HG02759 (cell line): ENCODE measurements around the gene LTB4R2.
"Not testable (repeated sequence)": the region's sequence is repeated elsewhere in the genome, so short reads cannot be mapped to it uniquely, and the experiment has no call there.

Source experiments
- ATAC-seq: cut with Tn5 transposase; IDR thresholded peaks from one replicate; pipeline ENCODE4 v1.9.1; 2021; ENCODE audit warnings: mild to moderate bottlenecking, moderate library complexity; ENCODE audit not compliant: unreplicated experiment

Gene LTB4R2

DNA sequence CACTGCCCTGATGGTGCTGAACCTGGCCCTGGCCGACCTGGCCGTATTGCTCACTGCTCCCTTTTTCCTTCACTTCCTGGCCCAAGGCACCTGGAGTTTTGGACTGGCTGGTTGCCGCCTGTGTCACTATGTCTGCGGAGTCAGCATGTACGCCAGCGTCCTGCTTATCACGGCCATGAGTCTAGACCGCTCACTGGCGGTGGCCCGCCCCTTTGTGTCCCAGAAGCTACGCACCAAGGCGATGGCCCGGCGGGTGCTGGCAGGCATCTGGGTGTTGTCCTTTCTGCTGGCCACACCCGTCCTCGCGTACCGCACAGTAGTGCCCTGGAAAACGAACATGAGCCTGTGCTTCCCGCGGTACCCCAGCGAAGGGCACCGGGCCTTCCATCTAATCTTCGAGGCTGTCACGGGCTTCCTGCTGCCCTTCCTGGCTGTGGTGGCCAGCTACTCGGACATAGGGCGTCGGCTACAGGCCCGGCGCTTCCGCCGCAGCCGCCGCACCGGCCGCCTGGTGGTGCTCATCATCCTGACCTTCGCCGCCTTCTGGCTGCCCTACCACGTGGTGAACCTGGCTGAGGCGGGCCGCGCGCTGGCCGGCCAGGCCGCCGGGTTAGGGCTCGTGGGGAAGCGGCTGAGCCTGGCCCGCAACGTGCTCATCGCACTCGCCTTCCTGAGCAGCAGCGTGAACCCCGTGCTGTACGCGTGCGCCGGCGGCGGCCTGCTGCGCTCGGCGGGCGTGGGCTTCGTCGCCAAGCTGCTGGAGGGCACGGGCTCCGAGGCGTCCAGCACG is 6.1 kb downstream of the LTB4R2 start:
- ATAC-seq = no peak

DNA sequence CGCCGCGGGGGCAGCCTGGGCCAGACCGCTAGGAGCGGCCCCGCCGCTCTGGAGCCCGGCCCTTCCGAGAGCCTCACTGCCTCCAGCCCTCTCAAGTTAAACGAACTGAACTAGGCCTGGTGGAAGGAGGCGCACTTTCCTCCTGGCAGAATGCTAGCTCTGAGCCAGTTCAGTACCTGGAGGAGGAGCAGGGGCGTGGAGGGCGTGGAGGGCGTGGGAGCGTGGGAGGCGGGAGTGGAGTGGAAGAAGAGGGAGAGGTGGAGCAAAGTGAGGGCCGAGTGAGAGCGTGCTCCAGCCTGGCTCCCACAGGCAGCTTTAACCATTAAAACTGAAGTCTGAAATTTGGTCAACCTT is 6.6 kb downstream of the LTB4R2 start:
- ATAC-seq = no peak

DNA sequence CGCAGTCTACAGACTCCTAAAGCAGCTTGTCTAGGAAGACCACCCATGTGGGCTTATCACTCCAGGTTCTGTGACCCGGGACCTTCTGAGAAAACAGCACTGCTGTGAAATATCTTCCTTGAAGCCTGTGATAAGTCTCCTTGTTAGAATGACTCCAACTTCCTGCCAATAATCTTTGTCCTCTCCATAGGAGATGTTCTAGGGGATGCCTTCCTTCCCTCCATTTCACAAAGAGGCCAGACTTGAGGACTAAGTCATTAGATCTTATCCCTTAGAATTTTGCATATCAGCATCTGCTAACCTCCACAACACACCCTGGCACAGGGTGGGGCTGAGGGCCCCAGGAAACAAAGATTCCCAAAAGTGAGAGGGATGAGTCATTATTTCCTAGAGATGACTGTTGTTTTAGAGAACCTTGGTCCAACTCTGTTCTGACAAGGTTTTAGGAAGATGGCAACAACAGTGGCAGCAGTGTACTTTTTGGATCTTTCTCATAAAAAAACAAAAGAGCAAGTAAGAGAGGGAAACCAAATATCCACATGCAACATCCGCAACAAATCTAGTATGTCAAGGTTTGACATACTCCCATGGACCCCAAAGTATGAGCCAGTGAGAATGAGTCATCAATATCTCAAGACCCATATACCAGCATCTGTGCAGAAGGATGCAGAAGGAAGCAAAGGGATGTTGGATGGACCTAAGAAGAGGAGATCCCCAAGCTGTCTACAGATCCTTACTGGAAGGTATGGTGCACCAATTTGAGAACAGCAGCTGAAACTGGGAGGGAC is 7.4 kb downstream of the LTB4R2 start:
- ATAC-seq = no peak

DNA sequence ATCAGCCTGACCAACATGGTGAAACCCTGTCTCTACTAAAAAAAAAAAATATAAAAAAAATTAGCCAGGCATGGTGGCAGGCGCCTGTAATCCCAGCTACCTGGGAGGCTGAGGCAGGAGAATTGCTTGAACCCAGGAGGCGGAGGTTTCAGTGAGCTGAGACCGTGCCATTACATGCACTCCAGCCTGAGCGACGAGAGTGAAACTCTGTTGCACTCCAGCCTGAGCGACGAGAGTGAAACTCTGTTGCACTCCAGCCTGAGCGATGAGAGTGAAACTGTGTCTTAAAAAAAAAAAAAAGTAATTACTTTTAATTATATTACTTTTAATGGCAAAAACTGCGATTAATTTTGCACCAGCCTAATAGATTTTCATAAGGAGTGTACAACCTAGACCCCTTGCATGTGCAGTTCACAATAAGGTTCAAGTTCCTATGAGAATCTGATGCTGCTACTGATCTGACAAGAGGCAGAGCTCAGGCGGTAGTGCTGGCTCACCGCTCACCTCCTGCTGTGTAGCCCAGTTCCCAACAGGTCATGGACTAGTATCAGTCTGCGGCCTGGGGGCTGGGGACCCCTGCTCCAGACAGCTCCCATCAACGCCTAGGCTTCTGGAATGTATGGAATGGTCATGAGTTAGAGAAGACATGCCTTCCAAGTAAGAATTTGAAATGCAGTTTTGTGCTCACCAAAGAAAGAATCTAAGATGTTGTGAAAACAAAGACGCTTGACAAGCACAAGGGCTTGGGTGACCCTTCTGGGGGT is 11.5 kb downstream of the LTB4R2 start:
- no peak for ATAC-seq

DNA sequence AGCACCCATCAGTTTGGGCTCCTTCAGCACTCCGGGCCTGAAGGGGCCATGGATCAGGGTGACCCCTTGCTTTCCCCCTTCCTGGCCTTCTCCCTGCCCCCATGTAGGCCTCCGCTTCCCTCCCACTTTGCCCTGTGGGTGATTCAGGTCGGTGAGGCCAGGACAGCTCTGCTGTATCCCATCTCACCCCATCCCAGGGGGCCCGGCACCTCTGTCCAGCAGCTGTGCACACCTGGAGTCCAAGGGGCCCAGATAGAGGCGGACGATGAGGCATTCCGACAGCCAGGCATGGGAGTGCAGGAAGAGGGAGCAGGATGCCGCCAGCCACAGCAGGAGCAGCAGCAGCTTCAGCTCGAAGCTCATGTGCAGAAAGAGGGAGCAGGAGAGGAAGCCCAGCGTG is 12.7 kb downstream of the LTB4R2 start:
- ATAC-seq = no peak

DNA sequence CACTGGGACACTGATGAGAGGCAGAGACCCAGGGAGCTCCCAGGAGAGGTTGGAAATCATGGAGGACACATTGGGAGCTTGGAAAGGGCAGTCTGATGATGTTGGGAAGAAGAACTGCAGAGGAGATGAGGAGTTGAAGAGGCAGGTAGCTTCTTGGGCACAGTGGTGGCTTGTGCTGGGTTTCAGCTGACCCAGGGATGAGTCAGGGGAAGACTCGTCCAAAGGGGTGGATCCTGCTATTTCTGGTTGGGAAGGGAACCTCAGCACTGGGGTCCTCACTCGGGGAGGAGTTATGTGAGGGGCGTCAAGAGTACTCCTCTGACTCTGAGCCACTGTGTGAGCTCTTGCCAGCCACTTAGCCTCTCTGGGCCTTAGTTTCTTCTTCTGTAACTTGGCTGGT is 13.4 kb downstream of the LTB4R2 start:
- no peak for ATAC-seq

DNA sequence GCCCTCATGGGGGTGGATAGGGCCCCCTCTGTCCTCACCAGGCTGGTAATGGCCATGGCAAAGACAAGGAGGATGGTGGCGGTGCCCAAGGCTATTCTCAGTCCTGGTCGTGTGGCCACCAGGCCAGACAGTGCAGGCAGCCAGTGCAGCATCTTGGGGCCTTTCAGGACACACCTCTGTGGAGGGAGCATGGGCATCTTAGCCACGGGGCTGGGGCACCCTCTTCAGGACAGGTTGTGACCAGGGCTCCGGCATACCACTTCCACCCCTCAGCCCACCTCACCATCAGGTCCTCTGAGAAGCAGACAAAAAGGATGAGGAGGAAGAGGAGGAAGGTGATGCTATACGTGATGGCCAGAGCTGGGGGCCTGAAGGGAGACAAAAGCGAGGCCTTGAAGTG is 14.1 kb downstream of the LTB4R2 start:
- no peak for ATAC-seq

DNA sequence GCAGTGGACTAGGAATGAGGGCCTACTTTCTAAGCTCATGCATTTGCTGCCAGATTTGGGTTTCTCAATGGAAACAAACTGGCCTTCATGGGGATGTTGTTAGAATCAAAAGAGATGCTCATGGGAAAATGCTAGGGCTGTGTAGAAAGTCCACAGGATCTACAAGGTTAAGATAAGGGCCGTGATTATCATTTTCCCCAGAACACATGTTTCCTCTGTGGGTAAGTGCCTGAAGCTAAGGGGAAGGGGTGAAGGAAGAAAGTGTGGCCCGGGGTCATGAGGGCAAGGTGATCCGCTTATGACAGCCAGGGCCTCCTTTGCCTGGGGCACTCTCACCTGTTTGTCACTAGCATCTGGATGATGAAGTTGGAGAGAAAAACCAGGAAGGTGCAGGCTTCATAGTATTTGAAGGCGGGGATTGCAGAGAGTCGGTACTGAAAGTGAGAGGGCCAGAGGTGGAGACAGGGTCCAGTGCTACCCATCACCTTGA is 15.1 kb downstream of the LTB4R2 start:
- no peak for ATAC-seq

DNA sequence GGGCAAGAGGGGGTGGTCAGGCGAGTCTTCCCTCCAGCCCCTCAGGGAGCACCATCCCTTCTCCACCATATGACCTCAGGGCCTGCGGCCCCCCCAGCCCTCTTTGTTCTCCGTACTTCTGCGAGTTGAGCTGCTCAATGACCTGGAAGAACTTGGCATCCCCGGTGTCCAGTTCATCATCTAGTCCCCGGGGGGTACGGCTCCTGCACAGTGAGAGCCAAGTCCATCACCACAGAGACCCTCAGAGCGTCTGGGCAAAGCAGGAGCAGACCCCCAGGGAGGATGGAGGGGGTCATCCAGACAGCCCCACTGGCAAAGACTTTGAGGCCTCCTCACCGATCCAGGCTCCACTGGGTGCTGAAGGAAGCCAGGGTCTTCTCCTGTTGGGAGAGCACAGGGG is 16.0 kb downstream of the LTB4R2 start:
- no peak for ATAC-seq

DNA sequence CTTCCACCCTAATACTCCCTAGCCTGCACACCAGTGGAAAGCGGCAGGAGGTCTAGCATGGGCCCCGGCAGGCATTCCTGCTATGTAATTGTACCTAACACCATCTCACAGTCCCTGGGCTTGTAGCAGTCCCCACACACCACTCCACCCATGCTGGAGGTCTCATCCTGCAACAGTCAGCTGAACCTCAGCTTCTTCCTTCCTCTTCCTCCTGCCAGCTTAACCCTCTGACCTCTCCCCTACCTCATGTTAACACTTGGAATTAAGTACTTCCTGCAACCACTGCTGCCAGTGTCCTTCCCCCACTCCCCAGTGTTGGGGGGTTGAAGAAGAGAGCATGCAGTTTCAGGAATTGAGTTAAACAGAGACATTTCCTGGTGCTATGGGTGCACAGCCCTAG is 17.4 kb downstream of the LTB4R2 start:
- no peak for ATAC-seq

DNA sequence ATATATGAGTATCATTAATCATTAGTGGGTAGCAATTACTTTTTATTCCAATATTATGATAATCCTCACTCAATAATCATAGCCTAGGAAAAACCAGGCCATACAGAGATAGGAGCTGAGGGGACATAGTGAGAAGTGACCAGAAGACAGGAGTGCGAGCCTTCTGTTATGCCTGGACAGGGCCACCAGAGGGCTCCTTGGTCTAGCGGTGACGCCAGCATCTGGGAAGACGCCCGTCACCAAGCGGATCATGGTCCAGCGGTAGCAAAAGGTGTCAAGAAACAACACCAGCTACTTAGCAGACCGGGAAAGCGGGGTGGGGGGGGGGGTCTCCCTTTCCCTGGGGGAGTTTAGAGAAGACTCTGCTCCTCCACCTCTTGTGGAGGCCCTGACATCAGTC is 18.0 kb downstream of the LTB4R2 start:
- not testable (repeated sequence) for ATAC-seq

DNA sequence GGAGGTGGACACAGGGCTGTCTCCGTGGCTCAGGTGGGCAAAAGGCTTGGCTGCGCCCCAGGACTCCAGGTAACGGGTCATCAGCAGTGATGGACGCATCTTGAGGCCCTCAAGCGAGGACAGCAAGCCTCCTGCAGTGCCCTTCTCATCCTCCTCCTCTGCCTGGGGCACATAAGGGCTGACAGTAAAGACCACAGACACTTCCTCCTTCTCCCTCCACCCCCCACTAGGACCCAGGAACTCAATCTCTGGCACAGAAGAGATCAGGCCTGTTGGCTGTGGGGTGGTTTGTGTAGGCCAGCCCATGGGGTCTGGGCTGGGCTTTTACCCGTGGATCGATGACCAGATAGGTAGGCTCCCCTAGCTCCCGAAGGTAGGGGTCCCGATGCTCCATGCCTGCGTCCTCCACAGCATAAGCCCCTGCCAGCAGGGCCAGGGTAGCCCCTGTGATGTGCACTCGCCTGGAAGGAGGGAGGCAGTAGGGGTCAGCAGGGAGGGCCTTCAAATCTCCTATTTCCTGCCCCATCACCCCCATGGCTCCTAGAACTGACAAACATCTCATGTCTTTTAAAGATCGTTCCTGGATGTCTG is 19.2 kb downstream of the LTB4R2 start:
- no peak for ATAC-seq

DNA sequence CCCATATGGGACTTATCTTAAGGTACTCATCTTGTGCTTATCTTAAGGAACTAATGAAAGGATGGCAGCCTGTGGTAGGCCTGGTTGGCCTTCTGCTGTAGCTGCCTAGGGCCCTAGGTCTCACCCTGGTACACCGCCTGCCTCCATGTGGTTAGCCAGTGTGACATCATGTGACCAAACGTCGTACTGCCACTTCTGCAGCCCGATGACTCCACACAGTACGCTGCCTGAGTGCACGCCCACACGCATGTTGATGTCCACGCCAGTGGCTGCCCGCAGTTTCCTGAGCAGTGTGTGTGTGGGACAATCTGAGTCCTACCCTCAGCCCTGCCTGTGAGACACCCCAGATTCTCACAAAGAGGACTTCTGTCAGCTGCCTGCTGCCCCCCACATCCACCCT is 19.8 kb downstream of the LTB4R2 start:
- ATAC-seq = no peak

DNA sequence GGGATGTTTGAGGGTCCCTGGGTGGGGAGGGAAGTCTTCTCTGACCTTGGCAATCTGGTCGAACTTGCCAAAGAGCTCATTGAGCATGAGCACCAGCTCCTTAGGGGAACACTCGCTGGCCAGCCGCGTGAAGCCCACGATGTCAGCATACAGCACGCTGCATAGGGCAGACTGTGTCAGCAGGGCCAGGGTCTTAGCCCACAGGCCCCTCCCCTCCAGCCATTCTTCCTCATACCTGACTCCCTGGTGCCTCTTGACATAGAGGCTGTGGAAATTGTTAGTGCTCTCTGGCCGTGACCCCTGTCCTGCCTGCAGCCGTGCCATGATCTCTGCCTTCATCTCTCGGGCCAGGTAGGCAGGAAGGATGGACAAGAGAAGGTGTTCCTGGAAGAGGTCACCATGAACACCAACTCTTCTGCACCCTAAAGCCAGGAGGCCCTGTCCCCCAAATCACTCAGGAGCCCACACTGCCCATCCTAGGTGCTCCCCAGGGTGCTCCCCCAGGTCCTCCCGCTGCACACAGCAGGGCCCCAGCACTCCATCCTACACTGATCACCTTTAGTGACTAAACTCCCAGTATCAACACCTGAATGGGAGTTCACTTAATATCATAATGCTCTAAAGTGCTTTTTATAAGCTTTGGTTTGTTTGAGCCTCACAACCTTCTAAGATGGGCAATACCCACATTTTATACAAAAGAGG is 21.2 kb downstream of the LTB4R2 start:
- no peak for ATAC-seq

DNA sequence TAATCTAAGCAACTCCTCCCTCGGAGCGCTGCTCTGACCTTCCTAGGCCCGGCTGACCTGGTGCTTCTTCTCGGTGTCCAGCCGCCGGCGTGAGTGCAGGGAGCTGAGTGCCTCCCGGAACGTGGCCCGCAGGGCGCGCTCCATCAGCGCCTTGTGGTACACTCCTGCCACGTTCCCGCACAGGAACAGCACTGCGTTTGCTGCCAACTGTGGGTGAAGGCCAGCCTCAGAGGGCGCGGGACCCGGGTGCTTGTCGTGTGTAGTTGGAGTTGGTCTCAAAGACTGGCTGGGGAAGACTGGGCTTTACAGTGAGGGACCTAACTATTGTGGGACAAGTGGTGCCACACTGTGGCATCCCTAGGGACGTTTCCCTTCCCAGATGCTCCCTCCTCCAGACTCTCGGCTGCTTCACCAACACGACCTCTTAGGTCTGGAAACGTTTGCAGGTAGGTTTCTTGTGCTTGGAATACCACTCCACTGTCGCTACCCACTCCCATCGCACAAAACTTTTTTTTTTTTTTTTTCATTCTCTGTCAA is 21.9 kb downstream of the LTB4R2 start:
- ATAC-seq = no peak

DNA sequence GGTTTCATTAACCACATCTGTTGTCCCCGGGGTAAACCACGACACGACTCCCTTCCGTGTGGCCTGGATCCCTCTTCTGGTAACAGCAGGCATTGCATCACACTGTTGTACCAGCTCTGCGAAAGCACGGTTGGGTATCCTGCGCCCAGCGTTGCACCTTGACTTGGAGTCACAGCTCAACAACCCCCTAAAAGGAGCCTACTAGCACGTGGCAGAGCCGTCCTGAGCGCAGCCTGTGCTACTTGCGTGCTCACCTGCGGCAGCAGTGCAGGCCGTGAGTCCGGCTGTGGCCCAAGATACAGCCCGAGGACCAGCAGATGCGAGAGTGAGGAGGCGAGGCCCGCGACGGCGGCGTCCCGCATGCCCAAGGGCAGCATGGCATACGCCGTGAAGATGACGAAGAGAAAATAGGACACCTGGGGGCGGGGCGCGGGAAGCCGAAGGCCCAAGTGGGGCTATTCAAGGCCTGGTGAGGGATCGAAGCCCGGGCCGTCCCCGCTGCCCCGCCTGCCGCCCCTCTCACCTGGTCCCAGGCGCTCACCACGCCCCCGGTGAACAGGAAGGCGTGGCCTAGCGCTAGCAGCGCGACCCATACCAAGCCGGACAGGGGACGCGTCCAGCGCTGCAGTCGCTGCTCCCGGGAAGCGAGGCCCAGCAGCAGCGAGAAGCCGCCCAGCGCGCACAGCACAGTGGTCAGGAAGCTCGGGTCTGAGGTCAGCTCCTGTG is 22.5 kb downstream of the LTB4R2 start:
- ATAC-seq = peak; percentile 87

DNA sequence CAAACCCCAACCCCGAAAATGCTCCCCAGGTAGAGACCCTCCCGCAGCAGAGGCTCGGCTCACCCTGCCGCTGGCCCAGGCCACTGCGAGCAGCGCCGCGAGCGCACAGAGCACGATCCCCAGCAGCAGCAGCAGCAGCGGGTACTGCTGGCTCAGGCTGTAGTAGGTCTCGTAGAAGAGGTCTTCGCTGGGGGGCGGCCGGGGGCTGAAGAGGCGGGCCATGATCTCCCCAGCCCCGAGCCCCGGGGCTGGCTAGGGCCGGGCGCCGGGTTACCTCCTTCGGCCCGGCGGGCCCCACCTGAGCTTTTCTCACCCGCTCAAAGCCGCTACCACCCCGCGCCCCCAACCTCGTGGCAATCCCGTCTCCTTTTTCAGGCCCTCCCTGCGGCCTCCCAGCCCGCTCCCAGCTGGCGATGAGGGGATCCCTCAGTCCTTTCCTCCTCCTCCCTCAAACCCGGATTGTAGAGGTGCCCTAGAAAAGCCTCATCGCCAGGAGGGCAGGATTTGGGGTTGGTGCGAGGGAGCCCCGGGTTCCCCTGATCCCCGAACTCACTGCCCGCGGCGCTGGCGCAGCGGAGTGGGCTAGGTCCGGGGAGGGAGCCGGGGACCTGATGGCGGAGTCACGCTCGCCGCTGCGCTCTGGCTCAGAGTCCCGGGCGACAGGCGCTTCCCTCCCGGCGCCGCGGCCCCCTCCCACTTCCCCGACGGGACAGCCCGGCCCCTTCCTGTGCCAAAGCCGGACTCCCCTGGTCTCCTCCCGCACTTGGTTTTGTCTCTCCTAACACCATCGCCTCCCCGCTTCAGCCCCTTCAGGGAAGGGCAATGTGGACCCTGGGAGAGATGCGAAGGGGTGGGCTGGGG is 24.7 kb downstream of the LTB4R2 start, which contains the start of gene ADCY4:
Gene ADCY4 (minus strand): TSS at position 641 of the 861 bp plus-strand sequence. CDS start 419 bp downstream, at position 222.
- ATAC-seq = no peak

DNA sequence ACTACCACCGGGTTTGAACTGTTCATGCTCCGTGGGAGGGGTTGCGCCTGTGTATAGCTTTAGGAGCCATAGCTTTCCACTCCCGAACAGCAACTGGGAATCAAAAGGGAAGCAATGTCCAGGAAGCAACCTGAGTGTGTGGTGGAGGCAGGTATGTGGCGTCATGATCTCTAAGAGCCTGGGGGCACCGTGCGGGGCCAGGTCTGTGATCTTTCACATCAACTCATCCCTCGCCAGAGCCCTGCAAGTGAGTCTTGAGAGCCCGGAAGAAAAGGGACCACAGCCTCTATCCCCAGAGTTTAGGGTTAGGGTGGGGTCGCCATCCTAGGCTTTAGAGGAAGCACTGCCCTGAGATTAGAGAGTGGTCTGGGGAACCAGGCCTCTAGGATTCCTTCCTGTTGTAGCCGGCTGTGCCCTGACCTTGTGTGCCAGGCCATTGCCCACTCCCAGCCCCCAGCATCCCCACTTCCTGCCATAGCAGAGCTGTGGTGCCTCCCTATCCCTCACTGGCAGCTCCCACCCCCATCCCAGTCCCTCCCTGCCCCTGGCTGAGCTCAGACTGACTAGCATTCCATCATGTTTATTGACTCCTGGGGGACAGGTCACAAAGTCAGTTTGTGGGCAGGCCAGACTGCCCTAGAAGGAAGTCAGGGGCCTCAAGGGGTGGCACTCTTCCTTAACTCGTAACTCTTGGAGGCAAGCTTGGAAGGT is 25.7 kb downstream of the LTB4R2 start:
- ATAC-seq = no peak
